Neuronal stem cell (in vitro differentiated cells): ENCODE measurements around the gene RASA3.

Experiments
- DNase-seq: peaks from one replicate; pipeline ENCODE4 v3.0.0-alpha.2; 2013; ENCODE audit warnings: low spot score
- H2AFZ ChIP-seq: one replicate; pipeline ENCODE4 v1.6.1; 2013; ENCODE audit warnings: mild to moderate bottlenecking, low read length, inconsistent platforms
- H2AK5ac ChIP-seq: 2 replicates; pipeline ENCODE4 v1.6.1; 2013; ENCODE audit warnings: low read depth, mild to moderate bottlenecking, inconsistent platforms, low read length, moderate library complexity, mixed read lengths
- H2BK120ac ChIP-seq: 2 replicates; pipeline ENCODE4 v1.6.1; 2013; ENCODE audit warnings: low read depth, mild to moderate bottlenecking, inconsistent platforms, low read length, moderate library complexity, mixed read lengths
- H2BK12ac ChIP-seq: one replicate; pipeline ENCODE4 v1.6.1; 2013; ENCODE audit warnings: low read length, inconsistent platforms
- H2BK15ac ChIP-seq: 2 replicates; pipeline ENCODE4 v1.6.1; 2013; ENCODE audit warnings: mild to moderate bottlenecking, low read length, inconsistent platforms, mixed read lengths
- H2BK5ac ChIP-seq: one replicate; pipeline ENCODE4 v1.6.1; 2013; ENCODE audit warnings: inconsistent platforms, mild to moderate bottlenecking, low read length, moderate library complexity
- H3K14ac ChIP-seq: one replicate; pipeline ENCODE4 v1.6.1; 2013; ENCODE audit warnings: low read length, inconsistent platforms
- H3K18ac ChIP-seq: 2 replicates; pipeline ENCODE4 v1.6.1; 2013; ENCODE audit warnings: low read length, inconsistent platforms
- H3K23ac ChIP-seq: 2 replicates; pipeline ENCODE4 v1.6.1; 2013; ENCODE audit warnings: low read depth, mild to moderate bottlenecking, mixed read lengths, low read length, inconsistent platforms; ENCODE audit not compliant: poor library complexity
- H3K27ac ChIP-seq: replicated peaks from 3 replicates; pipeline ENCODE4 v1.5.1; 2013; ENCODE audit warnings: low read length, inconsistent platforms
- H3K27me3 ChIP-seq, 3 experiments: 2 replicates each; pipeline ENCODE4 v1.6.1; 2013; ENCODE audit warnings: low read length in 3 of 3, mild to moderate bottlenecking in 2 of 3, inconsistent platforms in 1 of 3, low read depth in 1 of 3, mixed read lengths in 1 of 3, moderate library complexity in 1 of 3; ENCODE audit not compliant: control insufficient read depth in 3 of 3, insufficient read depth in 3 of 3
- H3K36me3 ChIP-seq, 2 donors: replicated peaks in 1 of 2; 2 replicates each; pipeline ENCODE4 v1.6.1; 2013; ENCODE audit warnings: low read length in 2 of 2; ENCODE audit not compliant: control insufficient read depth in 2 of 2, insufficient read depth in 2 of 2
- H3K4ac ChIP-seq: 2 replicates; pipeline ENCODE4 v1.6.1; 2013; ENCODE audit warnings: inconsistent platforms, mild to moderate bottlenecking, low read length, moderate library complexity
- H3K4me1 ChIP-seq, 2 donors: 1 replicate in 1 of 2; 2 replicates in 1 of 2; pipeline ENCODE4 v1.6.1; 2013; ENCODE audit warnings: low read length in 2 of 2, low read depth in 1 of 2; ENCODE audit not compliant: control insufficient read depth in 2 of 2, insufficient read depth in 1 of 2
- H3K4me2 ChIP-seq: one replicate; pipeline ENCODE4 v1.6.1; 2013; ENCODE audit warnings: mild to moderate bottlenecking, low read length, inconsistent platforms; ENCODE audit not compliant: insufficient read depth, poor library complexity, severe bottlenecking
- H3K4me3 ChIP-seq, 2 donors: 2 replicates each; pipeline ENCODE4 v1.5.1; 2013; ENCODE audit warnings: low read length in 2 of 2, mild to moderate bottlenecking in 2 of 2, inconsistent platforms in 1 of 2, moderate library complexity in 1 of 2
- H3K79me1 ChIP-seq: one replicate; pipeline ENCODE4 v1.6.1; 2013; ENCODE audit warnings: low read depth, mild to moderate bottlenecking, inconsistent platforms, low read length, moderate library complexity
- H3K9ac ChIP-seq: one replicate; pipeline ENCODE4 v1.6.1; 2013; ENCODE audit warnings: mild to moderate bottlenecking, low read depth, low read length, inconsistent platforms; ENCODE audit not compliant: poor library complexity
- H3K9me3 ChIP-seq, 2 donors: replicated peaks in 1 of 2; 2 replicates each; pipeline versions ENCODE3 to v1.6.1; 2013; ENCODE audit warnings: low read length in 2 of 2, mild to moderate bottlenecking in 2 of 2, inconsistent platforms in 1 of 2, low read depth in 1 of 2, mixed read lengths in 1 of 2, moderate library complexity in 1 of 2; ENCODE audit not compliant: control insufficient read depth in 2 of 2, insufficient read depth in 1 of 2
- H4K8ac ChIP-seq: one replicate; pipeline ENCODE4 v1.6.1; 2013; ENCODE audit warnings: low read depth, mild to moderate bottlenecking, inconsistent platforms, low read length, moderate library complexity
- H4K91ac ChIP-seq: one replicate; pipeline ENCODE4 v1.6.1; 2013; ENCODE audit warnings: low read length, low read depth, mild to moderate bottlenecking, inconsistent platforms; ENCODE audit not compliant: poor library complexity
- WGBS, 2 donors: extraction: QIAGEN DNeasy Blood & Tissue Kit; methylation state at CpG; one replicate each; pipeline ENCODE4 v1.1.7; 2013; ENCODE audit warnings: missing lambda C conversion rate in 2 of 2, mixed read lengths in 1 of 2; ENCODE audit not compliant: insufficient read length in 2 of 2, insufficient replicate concordance in 1 of 2; ENCODE audit errors: extremely low coverage in 2 of 2; 5-methylcytosine and 5-hydroxymethylcytosine counted together

RASA3 gene

DNA sequence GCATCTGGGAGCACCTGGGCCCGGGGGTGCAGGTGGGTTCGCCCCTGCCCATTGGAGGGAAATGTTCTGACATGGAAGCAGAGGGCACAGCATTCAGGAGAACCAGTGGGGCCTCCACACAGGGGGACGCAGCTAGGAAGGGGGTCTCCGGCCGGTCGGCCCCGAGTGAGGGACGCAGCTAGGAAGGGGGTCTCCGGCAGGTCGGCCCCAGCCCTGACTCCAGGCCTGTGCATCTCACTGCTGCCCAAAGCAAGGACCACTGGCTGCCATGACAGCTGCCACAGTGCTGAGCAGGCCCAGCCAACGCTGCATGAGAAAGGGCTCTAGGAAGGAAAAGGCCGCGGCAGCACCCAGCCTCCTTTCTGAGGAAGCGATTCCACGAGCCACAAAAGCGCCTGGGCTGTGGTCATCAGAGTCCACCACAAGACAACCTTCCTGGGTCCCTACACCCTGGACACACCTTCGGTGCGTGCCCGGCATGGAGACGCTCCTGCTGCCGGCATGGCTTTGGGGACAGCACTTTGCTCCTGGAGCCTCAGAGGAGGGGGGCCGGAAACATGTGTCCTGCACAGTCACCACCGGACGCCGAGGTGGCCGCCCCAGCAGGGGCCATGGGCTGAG is 9.7 kb downstream of the RASA3 start:
- peak overlapping the region; percentile 84 for H3K18ac ChIP-seq
- peak overlapping the region; percentile 77 for H2BK12ac ChIP-seq
- WGBS, 2 donors: no CpG with 5 or more reads among the region's 26 CpGs
- no peak overlapping the region for H3K4me3 ChIP-seq
- no peak overlapping the region for H4K8ac ChIP-seq
- peaks cover 0 to 4% of the 10 kb centered on the region in 2 donors for H3K36me3 ChIP-seq
- H2BK5ac ChIP-seq: no peak overlapping the region
- peak overlapping the region; percentile 12 for H3K9ac ChIP-seq
- DNase-seq: no peak
- H3K4ac ChIP-seq: peak overlapping the region; percentile 53
- no peak overlapping the region for H3K14ac ChIP-seq
- H3K23ac ChIP-seq: no peak overlapping the region
- peak overlapping the region; percentile 85 for H2BK120ac ChIP-seq
- H3K27ac ChIP-seq: no peak overlapping the region
- H3K27me3 ChIP-seq: no peaks in the 10 kb centered on the region
- no peak overlapping the region for H2AFZ ChIP-seq
- H3K9me3 ChIP-seq: peaks cover 0 to 2% of the 10 kb centered on the region in 2 donors
- peaks cover 8% of the 10 kb centered on the region for H3K79me1 ChIP-seq
- no peak overlapping the region for H3K4me2 ChIP-seq
- H3K4me1 ChIP-seq: peaks cover 22 to 37% of the 10 kb centered on the region in 2 donors
- H2BK15ac ChIP-seq: peak overlapping the region; percentile 3
- peak overlapping the region; percentile 39 for H4K91ac ChIP-seq
- H2AK5ac ChIP-seq: peak overlapping the region; percentile 53

- Histone ChIP-seq H2AK5ac (peak overlapping the region; percentile 53), H3K18ac (peak overlapping the region; percentile 84), H2BK5ac (no peak overlapping the region), H3K4me1 (peaks cover 23 to 35% of the 10 kb centered on the region in 2 donors), H3K79me1 (peaks cover 12% of the 10 kb centered on the region), H3K9ac (no peak overlapping the region), H3K14ac (no peak overlapping the region), H2BK15ac (peak overlapping the region; percentile 44), H4K91ac (no peak overlapping the region), H3K4ac (peak overlapping the region; percentile 53), H3K27me3 (no peaks in the 10 kb centered on the region), H2BK12ac (peak overlapping the region; percentile 77), H3K27ac (no peak overlapping the region), H3K36me3 (peaks cover 0 to 4% of the 10 kb centered on the region in 2 donors), H4K8ac (no peak overlapping the region), H2BK120ac (no peak overlapping the region), H3K9me3 (peaks cover 0 to 2% of the 10 kb centered on the region in 2 donors), H3K4me3 (no peak overlapping the region), H2AFZ (no peak overlapping the region), H3K23ac (no peak overlapping the region), H3K4me2 (no peak overlapping the region)
- WGBS, 2 donors: no CpG with 5 or more reads among the region's 11 CpGs
- DNase-seq: no peak
Observed at GRCh38 chr13:114122127-114122511, 10.3 kb downstream of the RASA3 start.

GRCh38 chr13:114121496-114122126 is 10.8 kb downstream of the RASA3 start:
- no peak overlapping the region for H2BK5ac ChIP-seq
- no CpG with 5 or more reads among the region's 24 CpGs for WGBS, 2 donors
- peak overlapping the region; percentile 61 for H3K18ac ChIP-seq
- H3K9ac ChIP-seq: no peak overlapping the region
- H2BK12ac ChIP-seq: peak overlapping the region; percentile 76
- no peak overlapping the region for H3K14ac ChIP-seq
- no peak overlapping the region for H3K4me2 ChIP-seq
- peak overlapping the region; percentile 44 for H2BK15ac ChIP-seq
- H3K4me1 ChIP-seq: peaks cover 23 to 35% of the 10 kb centered on the region in 2 donors
- H3K27me3 ChIP-seq: no peaks in the 10 kb centered on the region
- no peak for DNase-seq
- H4K91ac ChIP-seq: no peak overlapping the region
- no peak overlapping the region for H2AFZ ChIP-seq
- peak overlapping the region; percentile 53 for H2AK5ac ChIP-seq
- peaks cover 0 to 2% of the 10 kb centered on the region in 2 donors for H3K9me3 ChIP-seq
- H3K4me3 ChIP-seq: no peak overlapping the region
- peak overlapping the region; percentile 1 for H3K27ac ChIP-seq
- peaks cover 0 to 4% of the 10 kb centered on the region in 2 donors for H3K36me3 ChIP-seq
- no peak overlapping the region for H3K4ac ChIP-seq
- no peak overlapping the region for H3K23ac ChIP-seq
- H3K79me1 ChIP-seq: peaks cover 15% of the 10 kb centered on the region
- H2BK120ac ChIP-seq: no peak overlapping the region
- H4K8ac ChIP-seq: no peak overlapping the region

GRCh38 chr13:114121031-114121430 is 11.4 kb downstream of the RASA3 start:
- Histone ChIP-seq H3K23ac (no peak overlapping the region), H3K79me1 (peaks cover 16% of the 10 kb centered on the region), H3K18ac (peak overlapping the region; percentile 61), H2AK5ac (no peak overlapping the region), H3K4ac (no peak overlapping the region), H2AFZ (no peak overlapping the region), H3K27me3 (no peaks in the 10 kb centered on the region), H2BK15ac (peak overlapping the region; percentile 44), H3K14ac (no peak overlapping the region), H2BK120ac (no peak overlapping the region), H4K91ac (no peak overlapping the region), H2BK5ac (no peak overlapping the region), H3K27ac (peak overlapping the region; percentile 11), H2BK12ac (peak overlapping the region; percentile 76), H3K4me2 (no peak overlapping the region), H3K9ac (no peak overlapping the region), H4K8ac (no peak overlapping the region), H3K9me3 (peaks cover 0 to 2% of the 10 kb centered on the region in 2 donors), H3K36me3 (peaks cover 0 to 4% of the 10 kb centered on the region in 2 donors), H3K4me3 (no peak overlapping the region), H3K4me1 (peaks cover 23 to 36% of the 10 kb centered on the region in 2 donors)
- no CpG with 5 or more reads among the region's 12 CpGs for WGBS, 2 donors
- DNase-seq: no peak
